A673 (cell line): ENCODE data around the gene AFF2.

ENCODE experiments used
- EZH2 ChIP-seq: fragments of 200-600 bp; sonication (generic); IDR thresholded peaks from 2 replicates; pipeline ENCODE4 v1.6.1; 2017; ENCODE audit warnings: borderline replicate concordance, low read depth, mild to moderate bottlenecking, mixed read lengths, antibody characterized with exemption, low read length; ENCODE audit not compliant: poor library complexity, severe bottlenecking
- TF ChIP-seq, protein P1 (sequence below): fragments of 300-800, 200-600 bp; sonication (generic); conservative IDR thresholded peaks from 2 replicates; pipeline ENCODE4 v1.5.1; 2017; ENCODE audit warnings: low read depth, mild to moderate bottlenecking, antibody characterized with exemption, low read length, moderate library complexity, mixed read lengths

DNA sequence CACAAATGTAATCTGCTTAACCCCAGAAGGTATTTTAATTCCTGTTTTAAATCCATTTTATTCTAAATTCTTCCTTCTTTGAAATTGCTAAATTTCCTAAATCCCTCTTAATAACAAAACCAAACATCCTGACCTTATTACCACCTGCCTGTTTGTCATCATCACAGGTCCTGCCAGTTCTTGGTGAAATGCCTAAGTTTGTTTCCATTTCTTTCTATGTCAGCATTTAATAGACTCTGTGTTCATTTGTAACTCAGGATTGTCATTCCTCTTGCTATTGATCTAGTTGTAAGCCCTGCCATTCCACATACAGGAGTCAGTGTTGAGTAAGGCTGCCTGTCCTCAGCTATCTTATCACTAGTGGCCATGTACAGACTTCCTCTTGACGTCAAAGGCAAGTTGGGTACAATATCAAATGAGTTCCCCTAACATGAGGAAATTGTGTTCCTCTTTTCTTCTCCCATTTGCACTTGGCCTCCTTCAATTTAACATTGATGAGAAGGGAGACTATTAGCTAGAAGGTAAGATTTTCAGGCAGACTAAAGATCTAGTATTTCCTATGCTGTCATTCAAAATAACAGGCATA is 440.1 kb downstream of the AFF2 start:
- TF ChIP-seq, protein P1, sequence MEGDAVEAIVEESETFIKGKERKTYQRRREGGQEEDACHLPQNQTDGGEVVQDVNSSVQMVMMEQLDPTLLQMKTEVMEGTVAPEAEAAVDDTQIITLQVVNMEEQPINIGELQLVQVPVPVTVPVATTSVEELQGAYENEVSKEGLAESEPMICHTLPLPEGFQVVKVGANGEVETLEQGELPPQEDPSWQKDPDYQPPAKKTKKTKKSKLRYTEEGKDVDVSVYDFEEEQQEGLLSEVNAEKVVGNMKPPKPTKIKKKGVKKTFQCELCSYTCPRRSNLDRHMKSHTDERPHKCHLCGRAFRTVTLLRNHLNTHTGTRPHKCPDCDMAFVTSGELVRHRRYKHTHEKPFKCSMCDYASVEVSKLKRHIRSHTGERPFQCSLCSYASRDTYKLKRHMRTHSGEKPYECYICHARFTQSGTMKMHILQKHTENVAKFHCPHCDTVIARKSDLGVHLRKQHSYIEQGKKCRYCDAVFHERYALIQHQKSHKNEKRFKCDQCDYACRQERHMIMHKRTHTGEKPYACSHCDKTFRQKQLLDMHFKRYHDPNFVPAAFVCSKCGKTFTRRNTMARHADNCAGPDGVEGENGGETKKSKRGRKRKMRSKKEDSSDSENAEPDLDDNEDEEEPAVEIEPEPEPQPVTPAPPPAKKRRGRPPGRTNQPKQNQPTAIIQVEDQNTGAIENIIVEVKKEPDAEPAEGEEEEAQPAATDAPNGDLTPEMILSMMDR, result no peak
- TF ChIP-seq EZH2, result no peak
